Natural killer cell (primary cell): ENCODE results near the gene SBK3. TPM values are rescaled to one million over a fixed set of nuclear protein-coding genes. Genes with fewer than 3 reads are reported as not detected.
A peak's percentile ranks its signal among the peaks of the same experiment; 100 is the strongest.

Source experiments
- ATAC-seq, 3 donors: fragments of 150-1000 bp in 2 of 3; fragments of 200-7000 bp in 1 of 3; cut with Tn5 transposase; 1 replicate in 1 of 3; 2 replicates in 2 of 3; pipeline ENCODE4 v1.10.0; 2021; ENCODE audit warnings: mild to moderate bottlenecking in 2 of 3, moderate library complexity in 2 of 3
- DNase-seq, 2 donors: peaks; one replicate each; pipeline versions ENCODE4 v3.0.0 to v3.0.0-alpha.2; 2013 to 2021; ENCODE audit warnings: mixed read lengths in 1 of 2
- H3K27ac ChIP-seq: one replicate; pipeline ENCODE4 v1.5.1; 2013; ENCODE audit warnings: mild to moderate bottlenecking, low read length
- H3K27me3 ChIP-seq: one replicate; pipeline ENCODE4 v1.6.1; 2013; ENCODE audit warnings: low read length; ENCODE audit not compliant: control insufficient read depth, insufficient read depth
- H3K36me3 ChIP-seq: one replicate; pipeline ENCODE4 v1.6.1; 2013; ENCODE audit warnings: low read length; ENCODE audit not compliant: control insufficient read depth, insufficient read depth
- H3K4me1 ChIP-seq: one replicate; pipeline ENCODE4 v1.6.1; 2013; ENCODE audit warnings: low read length; ENCODE audit not compliant: control insufficient read depth, insufficient read depth
- H3K4me3 ChIP-seq: one replicate; pipeline ENCODE4 v1.5.1; 2013; ENCODE audit warnings: low read length
- H3K9me3 ChIP-seq: one replicate; pipeline ENCODE4 v1.6.1; 2013; ENCODE audit warnings: low read length; ENCODE audit not compliant: control insufficient read depth, insufficient read depth
- H3K27ac Mint-ChIP-seq, 2 donors: one replicate each; pipeline ENCODE4 v1.8.0; 2022; ENCODE audit warnings: mild to moderate bottlenecking in 2 of 2, mixed read lengths in 2 of 2, moderate library complexity in 1 of 2
- H3K27me3 Mint-ChIP-seq, 2 donors: one replicate each; pipeline ENCODE4 v1.8.0; 2022; ENCODE audit warnings: low read depth in 2 of 2, mixed read lengths in 2 of 2
- H3K36me3 Mint-ChIP-seq: one replicate; pipeline ENCODE4 v1.8.0; 2022; ENCODE audit warnings: mixed read lengths
- H3K4me1 Mint-ChIP-seq, 2 donors: one replicate each; pipeline ENCODE4 v1.8.0; 2022; ENCODE audit warnings: mixed read lengths in 2 of 2
- H3K4me3 Mint-ChIP-seq: one replicate; pipeline ENCODE4 v1.8.0; 2022; ENCODE audit warnings: mild to moderate bottlenecking, moderate library complexity, mixed read lengths
- H3K9me3 Mint-ChIP-seq, 2 donors: one replicate each; pipeline ENCODE4 v1.8.0; 2022; ENCODE audit warnings: mixed read lengths in 2 of 2
- CTCF ChIP-seq: fragments of 200-600 bp; IDR thresholded peaks from one replicate; pipeline ENCODE4 v1.8.0; 2022; ENCODE audit warnings: antibody characterized with exemption
- WGBS: methylation state at CpG from one replicate; pipeline ENCODE4 v1.1.7; 2013; ENCODE audit warnings: missing lambda C conversion rate; ENCODE audit not compliant: insufficient coverage; 5-methylcytosine and 5-hydroxymethylcytosine counted together
- intact Hi-C: fragments of 100-400 bp; cut with micrococcal nuclease; formaldehyde crosslinking; loops from one replicate; pipeline ENCODE4 v1.14.2; 2022
- total RNA-seq, 4 donors: library from RNA; stranded (reverse); fragments of 120-200 nt in 1 of 4; gene quantifications; one replicate each; pipeline versions ENCODE4 v1.2.3 to v1.2.4, GENCODE V29; 2013 to 2022

The SBK3 gene
- total RNA-seq, 3 donors from 2014 or later (not counting 1 experiment from before 2014, with no cell fraction given): not detected

DNA sequence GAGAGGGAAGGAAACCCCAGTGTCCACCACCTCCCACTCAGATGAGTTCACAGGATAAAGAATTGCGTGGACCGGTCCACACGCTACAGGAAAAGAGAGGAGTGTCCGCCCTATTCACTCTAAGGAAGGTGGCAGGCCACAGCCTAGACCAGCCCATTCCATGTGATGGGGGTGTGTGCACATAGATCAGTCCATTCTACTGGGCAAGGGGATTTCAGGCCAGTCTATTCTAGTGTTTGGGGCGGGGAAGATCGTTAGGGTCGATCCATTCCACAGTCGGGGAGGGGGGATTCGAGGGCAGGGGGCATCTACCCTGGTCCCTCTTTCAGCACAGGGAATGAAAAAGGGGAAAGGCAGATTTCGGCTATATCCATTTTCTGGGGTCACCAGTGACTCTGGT lies 46.2 kb upstream of the SBK3 start:
- intact Hi-C loops: no loop called here
- Mint-ChIP-seq H3K9me3 (no peaks in the 10 kb centered on the region), H3K4me1 (peaks cover 5 to 10% of the 10 kb centered on the region in 2 donors), H3K4me3 (no peak overlapping the region), H3K27ac (no peak overlapping the region), H3K36me3 (no peaks in the 10 kb centered on the region), H3K27me3 (peaks cover 0 to 17% of the 10 kb centered on the region in 2 donors)
- Histone ChIP-seq H3K9me3 (no peaks in the 10 kb centered on the region), H3K27me3 (no peaks in the 10 kb centered on the region), H3K27ac (no peak overlapping the region), H3K4me1 (peaks cover 18% of the 10 kb centered on the region), H3K4me3 (no peak overlapping the region), H3K36me3 (peaks cover 4% of the 10 kb centered on the region)
- no peak for ATAC-seq
- no peak for TF ChIP-seq CTCF
- WGBS: 93% methylated on average over 10 of the region's 10 CpGs
- DNase-seq: no peak

DNA sequence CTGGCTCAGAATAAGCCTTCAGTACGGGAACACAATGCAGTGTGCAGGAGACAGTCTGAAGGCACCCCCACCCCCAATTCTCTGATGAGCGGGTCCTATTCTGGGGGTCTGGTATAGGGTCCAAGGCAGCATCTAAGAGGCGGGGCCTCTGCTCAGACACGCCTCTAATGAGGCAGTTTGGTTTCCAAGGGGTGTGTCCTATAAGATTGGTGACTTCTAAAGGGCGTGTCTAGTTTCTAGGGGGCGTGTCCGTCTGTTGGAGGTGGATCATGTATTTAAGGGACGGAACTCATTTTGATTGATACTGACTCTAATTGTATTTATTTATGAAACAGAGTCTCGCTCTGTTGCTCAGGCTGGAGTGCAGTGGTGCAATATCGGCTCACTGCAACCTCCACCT lies 45.3 kb upstream of the SBK3 start:
- intact Hi-C loops: no loop called here
- H3K4me3 ChIP-seq: no peak overlapping the region
- peaks cover under 1 to 24% of the 10 kb centered on the region in 2 donors for H3K27me3 Mint-ChIP-seq
- H3K27me3 ChIP-seq: no peaks in the 10 kb centered on the region
- peaks cover 26% of the 10 kb centered on the region for H3K4me1 ChIP-seq
- no peak overlapping the region for H3K27ac ChIP-seq
- peaks cover 5 to 19% of the 10 kb centered on the region in 2 donors for H3K4me1 Mint-ChIP-seq
- DNase-seq (no peak), ATAC-seq (no peak)
- 93% methylated on average over 9 of the region's 10 CpGs for WGBS
- TF ChIP-seq CTCF: no peak
- no peaks in the 10 kb centered on the region for H3K36me3 Mint-ChIP-seq
- H3K36me3 ChIP-seq: peaks cover 1% of the 10 kb centered on the region
- no peak overlapping the region for H3K27ac Mint-ChIP-seq
- no peak overlapping the region for H3K4me3 Mint-ChIP-seq
- no peaks in the 10 kb centered on the region for H3K9me3 Mint-ChIP-seq
- H3K9me3 ChIP-seq: no peaks in the 10 kb centered on the region

GRCh38 chr19:55590109-55590508 lies 44.8 kb upstream of the SBK3 start:
- H3K27me3 ChIP-seq: no peaks in the 10 kb centered on the region
- 74% methylated on average over 7 of the region's 7 CpGs for WGBS
- Mint-ChIP-seq H3K27ac (no peak overlapping the region), H3K9me3 (no peaks in the 10 kb centered on the region), H3K4me3 (no peak overlapping the region), H3K27me3 (peaks cover 6 to 29% of the 10 kb centered on the region in 2 donors), H3K4me1 (peaks cover 10 to 24% of the 10 kb centered on the region in 2 donors), H3K36me3 (no peaks in the 10 kb centered on the region)
- TF ChIP-seq CTCF: no peak
- no peaks in the 10 kb centered on the region for H3K9me3 ChIP-seq
- H3K27ac ChIP-seq: no peak overlapping the region
- DNase-seq: no peak
- peaks cover 1% of the 10 kb centered on the region for H3K36me3 ChIP-seq
- intact Hi-C loops: no loop called here
- H3K4me1 ChIP-seq: peaks cover 26% of the 10 kb centered on the region
- ATAC-seq: no peak
- H3K4me3 ChIP-seq: no peak overlapping the region

DNA sequence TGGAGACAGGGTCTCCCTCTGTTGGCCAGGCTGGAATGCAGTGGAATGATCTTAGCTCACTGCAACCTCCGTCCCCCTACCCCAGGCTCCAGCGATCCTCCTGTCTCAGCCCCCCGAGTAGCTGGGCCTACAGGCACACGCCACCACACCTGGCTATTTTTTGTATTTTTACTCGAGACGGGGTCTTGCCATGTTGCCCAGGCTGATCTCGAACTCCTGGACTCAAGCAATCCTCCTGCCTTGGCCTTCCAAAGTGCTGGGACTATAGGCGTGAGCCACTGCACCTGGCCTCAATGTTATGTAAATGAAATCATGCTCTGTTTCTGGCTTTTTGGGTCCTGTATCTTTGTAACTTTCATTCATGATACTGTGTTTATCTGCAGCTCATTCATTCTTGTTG lies 43.4 kb upstream of the SBK3 start:
- Histone ChIP-seq H3K4me3 (no peak overlapping the region), H3K36me3 (no peaks in the 10 kb centered on the region), H3K9me3 (no peaks in the 10 kb centered on the region), H3K27ac (no peak overlapping the region), H3K4me1 (peaks cover 26% of the 10 kb centered on the region), H3K27me3 (no peaks in the 10 kb centered on the region)
- H3K27me3 Mint-ChIP-seq: peaks cover 15 to 33% of the 10 kb centered on the region in 2 donors
- TF ChIP-seq CTCF: no peak
- H3K4me1 Mint-ChIP-seq: peaks cover 11 to 25% of the 10 kb centered on the region in 2 donors
- DNase-seq: no peak
- ATAC-seq: no peak
- peak overlapping the region; percentile 35 for H3K4me3 Mint-ChIP-seq
- no peaks in the 10 kb centered on the region for H3K9me3 Mint-ChIP-seq
- whole genome bisulfite sequencing: 93% methylated on average over 8 of the region's 8 CpGs
- intact Hi-C loops: no loop called here
- H3K27ac Mint-ChIP-seq: no peak overlapping the region
- no peaks in the 10 kb centered on the region for H3K36me3 Mint-ChIP-seq
